Measurements from ENCODE around the gene PEX1.
A peak's percentile ranks its signal among the peaks of the same experiment; 100 is the strongest.
"Not testable (repeated sequence)": the region's sequence is repeated elsewhere in the genome, so short reads cannot be mapped to it uniquely, and the experiment has no call there.

The PEX1 gene

DNA sequence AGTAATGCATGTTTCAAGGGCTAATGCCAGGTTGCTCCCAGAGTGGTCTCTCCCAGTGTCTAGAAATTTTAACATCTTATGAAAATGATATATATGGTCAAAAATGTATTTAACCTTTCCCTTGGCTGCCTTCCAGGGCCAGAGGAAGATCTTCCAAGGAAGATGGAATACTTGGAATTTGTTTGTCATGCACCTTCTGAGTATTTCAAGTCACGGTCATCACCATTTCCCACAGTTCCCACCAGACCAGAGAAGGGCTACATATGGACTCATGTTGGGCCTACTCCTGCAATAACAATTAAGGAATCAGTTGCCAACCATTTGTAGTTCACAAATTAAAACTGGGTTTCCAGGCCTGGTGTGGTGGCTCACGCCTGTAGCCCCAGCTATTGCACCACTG lies 72.1 kb downstream of the PEX1 start:
- DNase-seq, result no peak

GRCh38 chr7:92451645-92452044 lies 76.7 kb downstream of the PEX1 start:
- no peak for DNase-seq

DNA sequence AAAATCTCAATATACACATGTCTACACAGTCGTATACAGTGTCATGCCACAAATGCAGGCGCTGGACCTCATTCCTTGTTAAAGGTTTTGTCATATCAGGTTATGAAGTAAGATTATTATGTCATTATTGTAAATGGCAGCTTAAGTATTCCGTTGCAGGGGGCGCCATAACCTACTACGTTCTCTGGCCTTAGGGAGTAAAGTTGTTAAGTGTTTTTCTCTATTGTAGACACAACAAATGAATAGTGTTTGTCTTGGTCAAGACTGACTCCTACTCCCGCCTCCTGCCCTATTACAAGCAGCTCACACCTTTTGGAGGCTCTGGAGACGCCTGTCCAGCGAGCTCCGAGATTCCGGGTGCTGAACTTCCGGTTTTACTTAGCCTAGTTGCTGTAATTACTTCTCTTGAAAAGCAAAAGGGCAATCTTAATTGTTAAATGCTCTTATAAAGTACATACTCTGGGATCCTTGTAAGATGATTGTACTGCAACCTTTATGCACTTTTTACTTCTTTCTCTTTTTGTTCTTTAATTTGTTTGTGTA lies 80.0 kb downstream of the PEX1 start:
- DNase-seq, result peak; percentile 67

GRCh38 chr7:92447345-92448204 lies 80.7 kb downstream of the PEX1 start, which contains the start of gene GATAD1:
Gene GATAD1, plus strand, starts transcription at chr7:92447482. Its CDS starts 248 bp downstream, at chr7:92447730.
- peak; percentile 97 for DNase-seq

DNA sequence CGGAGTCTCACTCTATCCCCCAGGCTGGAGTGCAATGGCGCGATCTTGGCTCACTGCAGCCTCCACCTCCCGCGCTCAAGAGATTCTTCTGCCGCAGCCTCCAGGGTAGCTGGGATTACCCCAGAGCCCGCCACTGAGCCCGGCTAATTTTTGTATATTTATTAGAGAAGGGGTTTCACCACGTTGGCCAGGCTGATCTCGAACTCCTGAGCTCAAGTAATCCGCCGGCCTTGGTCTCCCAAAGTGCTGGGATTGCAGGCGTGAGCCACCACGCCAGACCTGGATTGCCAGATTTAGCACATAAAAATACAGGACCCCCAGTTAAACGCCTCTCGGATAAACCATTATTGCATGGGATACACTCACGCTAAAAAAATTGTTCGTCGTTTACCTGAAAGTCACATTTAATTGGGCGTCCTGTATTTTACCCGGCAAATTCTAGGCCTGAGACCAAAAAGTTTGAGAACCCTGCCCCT lies 81.4 kb downstream of the PEX1 start:
- no peak for DNase-seq

- not testable (repeated sequence) for DNase-seq
Observed at GRCh38 chr7:92442720-92443119, 85.6 kb downstream of the PEX1 start.

DNA sequence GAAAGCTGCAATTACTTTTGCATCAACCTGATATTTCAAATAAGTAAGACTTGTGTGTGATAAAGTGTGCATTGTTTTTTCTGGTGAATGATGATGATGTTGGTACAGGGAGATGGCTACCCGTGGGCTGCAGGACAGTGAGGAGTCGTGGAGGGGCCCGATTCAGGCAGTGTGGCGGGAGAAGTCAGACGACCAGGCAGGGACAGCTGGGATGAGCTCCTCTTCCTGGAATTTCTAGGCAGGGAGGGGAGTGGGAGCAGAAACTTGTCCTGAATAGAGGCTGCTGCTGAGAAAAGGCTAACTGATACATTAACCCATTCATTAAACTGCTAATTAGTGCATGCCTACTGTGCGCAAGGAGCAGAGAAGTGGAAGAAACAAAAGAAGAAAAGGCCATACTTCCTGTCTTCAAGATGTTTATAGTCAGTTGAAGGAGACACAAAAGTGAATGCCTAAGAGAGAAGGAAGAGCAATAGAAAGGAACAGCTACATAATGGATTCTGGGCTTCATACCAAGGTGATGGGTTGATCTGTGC lies 90.3 kb downstream of the PEX1 start:
- DNase-seq, result no peak
